HG02938 (cell line): ENCODE results near the gene VPREB1.
"Not testable (repeated sequence)": the region's sequence is repeated elsewhere in the genome, so short reads cannot be mapped to it uniquely, and the experiment has no call there.

Source experiments
- ATAC-seq: cut with Tn5 transposase; IDR thresholded peaks from one replicate; pipeline ENCODE4 v1.9.1; 2021; ENCODE audit warnings: mild to moderate bottlenecking, moderate library complexity; ENCODE audit not compliant: unreplicated experiment

VPREB1 gene

GRCh38 chr22:22245256-22245909 is 797 bp downstream of the VPREB1 start:
- no peak for ATAC-seq

DNA sequence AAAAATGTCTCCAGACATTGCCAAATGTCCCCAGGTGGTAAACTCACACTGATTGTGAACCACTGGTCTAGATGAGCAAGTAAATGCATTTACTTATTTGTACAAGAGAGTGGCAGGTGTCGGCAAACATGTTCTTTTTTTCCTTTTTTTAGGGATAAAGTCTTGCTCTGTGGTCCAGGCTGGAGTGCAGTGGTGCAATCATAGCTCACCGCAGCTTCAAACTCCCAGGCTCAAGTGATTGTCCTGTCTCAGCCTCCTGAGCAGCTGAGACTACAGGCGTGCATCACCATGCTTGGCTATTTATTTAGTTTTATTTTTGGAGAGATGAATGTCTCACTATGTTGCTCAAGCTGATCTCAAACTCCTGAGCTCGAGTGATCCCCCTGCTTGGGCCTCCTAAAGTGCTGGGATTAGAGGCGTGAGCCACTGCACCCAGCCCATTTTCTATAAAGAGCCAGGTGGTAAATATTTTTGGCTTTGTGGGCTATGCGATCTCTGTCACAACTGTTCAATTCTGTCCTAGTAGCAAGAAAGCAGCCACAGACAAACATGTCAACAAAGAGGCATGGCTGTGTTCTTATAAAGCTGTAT is 1.4 kb downstream of the VPREB1 start:
- ATAC-seq = no peak

GRCh38 chr22:22246706-22247105 is 2.1 kb downstream of the VPREB1 start:
- no peak for ATAC-seq

DNA sequence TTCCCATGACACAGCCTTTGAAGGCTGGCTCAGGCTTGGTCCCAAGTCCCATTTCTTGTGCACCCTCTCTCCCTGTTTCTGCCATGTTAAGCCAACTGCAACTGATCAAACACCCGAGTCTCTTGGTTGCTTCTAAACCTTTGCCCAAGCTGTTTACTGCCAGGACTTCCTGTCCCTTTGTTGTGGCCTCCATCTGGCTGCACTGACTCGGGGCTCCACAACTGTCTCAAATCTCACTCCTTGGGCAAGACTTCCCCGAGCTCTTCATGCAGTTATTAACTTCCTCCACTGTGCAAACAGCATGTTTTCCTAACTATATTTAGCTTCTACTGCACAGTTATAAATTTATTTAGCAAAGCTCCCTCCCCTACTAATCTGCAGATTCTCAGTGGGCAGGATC is 4.3 kb downstream of the VPREB1 start:
- no peak for ATAC-seq

DNA sequence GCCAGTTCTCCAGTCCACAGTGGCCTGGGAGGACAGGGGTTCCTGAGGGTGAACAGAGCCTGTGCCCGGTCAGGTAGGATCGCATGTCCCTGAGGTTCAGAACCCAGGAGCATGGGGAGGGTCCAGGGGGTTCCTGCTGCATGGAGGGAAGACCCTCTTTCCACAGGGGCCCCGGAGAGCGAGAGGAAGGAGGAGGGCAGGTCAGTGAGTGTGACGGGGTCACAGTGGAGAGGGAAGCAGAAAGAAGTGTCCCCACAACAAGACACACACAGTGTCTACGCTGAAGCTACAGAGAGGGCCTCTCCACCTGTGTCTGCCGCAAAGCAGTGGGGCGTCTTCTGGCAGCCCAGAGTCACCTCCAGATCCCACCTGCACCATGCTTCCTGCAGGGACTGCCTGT is 6.1 kb downstream of the VPREB1 start:
- not testable (repeated sequence) for ATAC-seq

DNA sequence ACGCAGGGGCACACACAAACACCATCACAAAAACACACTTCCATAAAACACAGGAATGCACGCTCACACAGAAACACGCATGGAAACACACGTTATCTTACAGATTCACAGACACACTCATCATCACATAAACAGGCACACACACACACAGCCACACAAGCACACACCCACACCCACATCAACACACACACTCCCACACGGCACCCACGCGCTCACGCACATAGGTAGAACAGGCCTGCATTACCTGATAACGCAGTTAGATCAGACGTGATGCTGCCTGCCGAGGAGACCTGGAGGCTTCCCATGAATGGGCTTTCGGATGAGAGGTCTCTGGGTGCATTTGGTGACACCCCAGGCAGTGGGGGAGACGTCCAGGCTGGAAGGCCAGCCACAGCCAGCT is 11.5 kb downstream of the VPREB1 start:
- ATAC-seq = not testable (repeated sequence)

GRCh38 chr22:22258597-22259415 is 14.2 kb downstream of the VPREB1 start:
- ATAC-seq = not testable (repeated sequence)

GRCh38 chr22:22260169-22260568 is 15.6 kb downstream of the VPREB1 start:
- ATAC-seq = not testable (repeated sequence)

DNA sequence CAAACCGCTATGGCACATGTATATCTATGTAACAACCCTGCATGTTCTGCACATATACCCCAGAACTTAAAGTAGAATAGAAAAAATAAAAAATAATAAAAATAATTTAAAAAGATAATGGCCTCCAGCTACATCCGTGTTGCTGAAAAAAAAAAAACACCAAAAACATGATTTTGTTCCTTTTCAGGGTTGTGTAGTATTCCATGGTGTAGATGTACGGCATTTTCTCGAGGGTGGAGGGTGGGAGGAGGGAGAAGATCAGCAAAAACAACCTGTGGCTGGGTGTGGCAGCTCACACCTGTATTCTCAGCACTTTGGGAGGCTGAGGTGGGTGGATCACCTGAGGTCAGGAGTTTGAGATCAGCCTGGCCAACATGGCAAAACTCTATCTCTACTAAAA is 16.0 kb downstream of the VPREB1 start:
- not testable (repeated sequence) for ATAC-seq

DNA sequence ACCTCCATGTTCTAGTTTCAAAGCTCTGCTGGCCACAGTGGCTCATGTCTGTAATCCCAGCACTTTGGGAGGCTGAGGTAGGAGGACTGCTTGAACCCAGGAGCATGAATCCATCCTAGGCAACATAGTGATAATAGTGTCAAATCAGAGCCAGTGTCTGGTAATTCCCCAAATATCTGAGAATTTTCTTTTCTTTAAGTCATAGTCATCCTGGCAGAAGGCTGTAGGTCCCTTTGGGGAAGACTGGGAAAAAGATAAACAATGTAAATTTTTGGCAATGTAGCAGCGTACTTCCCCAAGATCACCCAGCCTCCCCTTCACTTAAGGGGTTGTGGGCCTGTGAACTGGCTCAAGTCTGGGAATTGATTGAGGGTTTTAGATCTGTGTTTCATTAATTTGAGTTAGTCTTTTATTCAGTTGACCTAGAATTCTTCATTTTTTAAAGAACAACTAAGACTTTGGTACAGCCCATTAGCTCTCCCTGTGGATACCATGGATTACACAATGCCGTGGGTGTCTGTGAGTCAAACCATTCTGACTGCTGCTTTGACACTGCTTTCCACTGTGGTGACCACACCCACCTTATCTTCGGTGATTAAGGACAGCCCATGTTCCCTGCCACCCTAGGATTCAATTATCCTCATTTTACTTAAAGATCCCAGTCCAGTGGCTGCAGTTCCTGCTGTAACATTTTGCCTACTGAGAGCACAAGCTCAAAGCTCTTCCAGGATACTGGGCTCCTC is 17.9 kb downstream of the VPREB1 start:
- not testable (repeated sequence) for ATAC-seq

DNA sequence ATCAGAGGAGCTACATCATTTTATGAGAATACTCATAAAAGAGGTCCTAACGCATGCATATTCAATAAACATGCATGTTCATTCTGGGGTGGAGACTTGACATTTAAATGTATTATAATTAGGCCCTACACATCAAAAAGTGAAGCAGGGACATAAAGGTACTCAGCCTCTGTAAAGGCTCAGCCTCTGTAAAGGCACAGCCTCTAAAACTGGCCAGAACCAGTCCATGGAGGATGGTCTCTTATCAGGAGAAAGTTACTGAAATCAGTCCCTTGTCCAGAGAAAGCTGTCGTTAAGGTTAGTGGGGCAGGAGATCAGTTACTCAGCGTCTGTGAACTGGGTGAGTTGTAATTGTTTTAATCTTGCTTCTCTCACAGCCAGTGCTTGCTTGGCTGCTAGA is 19.2 kb downstream of the VPREB1 start:
- ATAC-seq = not testable (repeated sequence)

- not testable (repeated sequence) for ATAC-seq
Measured at GRCh38 chr22:22270036-22270676, 25.6 kb downstream of the VPREB1 start.

DNA sequence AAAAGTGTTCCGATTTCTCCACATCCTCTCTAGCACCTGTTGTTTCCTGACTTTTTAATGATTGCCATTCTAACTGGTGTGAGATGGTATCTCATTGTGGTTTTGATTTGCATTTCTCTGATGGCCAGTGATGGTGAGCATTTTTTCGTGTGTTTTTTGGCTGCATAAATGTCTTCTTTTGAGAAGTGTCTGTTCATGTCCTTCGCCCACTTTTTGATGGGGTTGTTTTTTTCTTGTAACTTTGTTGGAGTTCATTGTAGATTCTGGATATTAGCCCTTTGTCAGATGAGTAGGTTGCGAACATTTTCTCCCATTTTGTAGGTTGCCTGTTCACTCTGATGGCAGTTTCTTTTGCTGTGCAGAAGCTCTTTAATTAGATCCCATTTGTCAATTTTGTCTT is 32.8 kb downstream of the VPREB1 start:
- not testable (repeated sequence) for ATAC-seq

DNA sequence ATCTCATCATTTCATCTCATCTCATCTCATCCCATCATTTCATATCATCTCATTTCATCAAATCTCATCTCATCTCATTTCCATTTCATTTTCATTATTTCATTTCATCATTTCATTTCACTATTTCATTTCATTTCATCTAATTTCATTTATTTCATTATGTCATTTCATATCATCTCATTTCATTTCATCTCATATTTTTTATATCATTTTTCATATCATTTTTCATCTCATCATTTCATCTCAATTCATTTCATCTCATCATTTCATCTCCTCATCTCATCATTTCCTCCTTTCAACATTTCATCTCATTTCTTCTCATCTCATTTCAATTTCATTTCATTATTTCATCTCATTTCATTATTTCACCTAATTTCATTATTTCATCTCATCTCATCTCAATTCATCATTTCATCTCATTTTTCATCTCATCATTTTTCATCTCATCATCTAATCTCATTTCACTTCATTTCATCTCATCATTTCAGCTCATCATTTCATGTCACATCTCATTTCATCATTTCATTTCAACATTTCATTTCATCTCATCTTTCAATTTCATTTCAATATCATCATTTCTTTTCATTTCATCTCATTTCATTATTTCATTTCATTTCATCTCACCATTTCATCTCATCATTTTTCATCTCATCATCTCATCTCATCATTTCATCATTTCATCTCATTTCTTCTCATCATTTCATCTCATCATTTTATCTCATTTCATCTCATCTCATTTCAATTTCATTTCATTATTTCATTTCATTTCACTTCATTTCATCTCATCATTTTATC is 40.6 kb downstream of the VPREB1 start:
- ATAC-seq = not testable (repeated sequence)

DNA sequence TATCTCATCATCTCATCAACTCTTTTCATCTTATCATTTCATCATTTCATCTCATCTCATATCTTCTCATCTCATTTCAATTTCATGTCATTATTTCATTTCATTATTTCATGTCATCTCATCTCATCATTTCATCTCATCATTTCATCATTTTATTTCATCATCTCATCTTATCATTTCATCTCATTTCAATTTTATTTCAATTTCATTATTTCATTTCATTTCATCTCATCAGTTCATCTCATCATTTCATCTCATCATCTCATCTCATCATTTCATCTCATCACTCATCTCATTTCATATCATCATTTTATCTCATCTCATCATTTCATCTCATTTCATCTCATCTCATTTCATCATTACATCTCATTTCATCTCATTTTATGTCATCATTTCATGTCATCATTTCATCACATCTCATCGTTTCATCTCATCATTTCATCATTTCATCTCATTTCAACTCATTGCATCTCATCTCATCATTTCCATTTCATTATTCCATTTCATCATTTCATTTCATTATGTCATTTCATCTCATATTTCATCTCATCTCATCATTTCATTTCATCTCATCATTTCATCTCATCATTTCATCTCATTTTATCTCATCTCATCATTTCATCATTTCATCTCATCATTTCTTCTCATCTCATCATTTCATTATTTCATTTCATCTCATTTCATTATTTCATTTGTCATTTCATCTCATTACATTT is 42.0 kb downstream of the VPREB1 start:
- not testable (repeated sequence) for ATAC-seq

DNA sequence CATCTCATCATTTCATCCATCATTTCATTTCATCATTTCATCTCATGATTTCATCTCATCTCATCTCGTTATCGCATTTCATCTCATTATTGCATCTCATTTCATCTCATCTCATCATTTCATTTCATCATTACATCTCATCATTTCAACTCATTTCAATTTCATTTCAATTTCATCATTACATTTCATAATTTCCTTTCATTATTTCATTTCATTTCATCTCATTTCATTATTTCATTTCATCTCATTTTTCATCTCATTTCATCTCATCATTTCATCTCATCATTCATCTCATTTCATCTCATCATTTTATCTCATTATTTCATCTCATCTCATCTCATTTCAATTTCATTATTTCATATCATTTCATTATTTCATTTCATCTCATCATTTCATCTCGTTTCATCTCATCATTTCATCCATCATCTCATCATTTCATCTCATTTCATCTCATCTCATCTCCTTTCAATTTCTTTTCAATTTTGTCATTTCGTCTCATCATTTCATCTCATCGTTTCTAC is 42.6 kb downstream of the VPREB1 start:
- not testable (repeated sequence) for ATAC-seq

GRCh38 chr22:22289666-22290065 is 45.1 kb downstream of the VPREB1 start:
- ATAC-seq = not testable (repeated sequence)

DNA sequence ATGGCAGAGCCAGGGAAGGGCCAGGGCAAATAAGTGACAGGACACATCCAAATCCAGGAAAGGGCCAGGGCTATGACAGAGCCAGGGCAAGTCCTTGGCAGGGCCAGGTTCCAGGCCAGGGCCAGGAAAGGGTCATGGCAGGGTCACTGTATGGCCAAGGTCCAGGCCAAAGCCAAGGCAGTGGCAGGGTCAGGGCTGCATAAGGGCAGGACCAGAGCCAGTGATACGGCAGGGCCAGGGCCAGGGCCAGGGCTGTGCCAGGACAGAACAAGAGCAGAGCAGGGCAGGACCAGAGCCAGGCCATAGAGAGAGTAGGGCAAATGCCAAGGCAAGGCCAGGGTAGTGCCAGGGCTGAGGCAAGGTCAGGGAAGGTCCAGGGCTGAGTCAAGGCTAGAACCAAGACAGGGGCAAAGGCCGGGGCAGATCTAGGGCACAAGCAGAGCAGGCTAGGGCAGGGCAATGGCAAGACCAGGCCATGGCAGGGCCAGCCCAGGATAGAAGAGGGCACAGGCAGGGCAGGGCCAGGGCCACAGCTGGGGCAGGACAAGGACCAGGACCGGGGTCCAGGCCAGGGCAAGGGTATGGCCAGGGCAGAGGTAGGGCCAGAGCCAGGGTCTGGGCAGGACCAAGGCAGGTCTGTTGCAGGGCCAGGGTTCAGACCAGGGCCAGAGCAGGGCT is 46.7 kb downstream of the VPREB1 start:
- ATAC-seq = not testable (repeated sequence)
